Kidney epithelial cell (primary cell): Measurements from ENCODE around the gene MAGI1. TPM values are rescaled to one million over a fixed set of nuclear protein-coding genes. Genes with fewer than 3 reads are reported as not detected.

Experiments
- DNase-seq: peaks from one replicate; pipeline ENCODE4 v3.0.0-alpha.2; 2010; ENCODE audit warnings: low read depth
- H3K27me3 ChIP-seq: 2 replicates; pipeline ENCODE4 v1.6.0; 2011; ENCODE audit warnings: low read length; ENCODE audit not compliant: control insufficient read depth, insufficient read depth
- H3K36me3 ChIP-seq: 2 replicates; pipeline ENCODE4 v1.5.1; 2011; ENCODE audit warnings: low read length; ENCODE audit not compliant: control insufficient read depth, insufficient read depth
- H3K4me3 ChIP-seq: 2 replicates; pipeline ENCODE4 v1.5.1; 2011; ENCODE audit warnings: low read depth, mild to moderate bottlenecking, control low read depth, low read length
- CTCF ChIP-seq: IDR thresholded peaks from 2 replicates; pipeline ENCODE4 v1.5.1; 2011; ENCODE audit warnings: mild to moderate bottlenecking, moderate library complexity, low read length, control low read depth, inconsistent platforms; ENCODE audit not compliant: insufficient read depth, poor library complexity, severe bottlenecking
- total RNA-seq: library from RNA; depleted of rRNA; stranded (reverse); fragments of >200 nt; gene quantifications from 2 replicates; pipeline ENCODE4 v1.2.3, GENCODE V29; 2015

Gene MAGI1
- total RNA-seq, 1 donor from 2014 or later = 15.8 TPM

- no peak overlapping the region for H3K4me3 ChIP-seq
- TF ChIP-seq CTCF = no peak
- no peaks in the 10 kb centered on the region for H3K27me3 ChIP-seq
- H3K36me3 ChIP-seq = no peaks in the 10 kb centered on the region
- DNase-seq = no peak
These were observed 477.8 kb downstream of the MAGI1 start for GRCh38 chr3:65560901-65561300.

- DNase-seq = no peak
- no peaks in the 10 kb centered on the region for H3K36me3 ChIP-seq
- H3K27me3 ChIP-seq = no peaks in the 10 kb centered on the region
- no peak for TF ChIP-seq CTCF
- H3K4me3 ChIP-seq = no peak overlapping the region
These were observed 478.6 kb downstream of the MAGI1 start for GRCh38 chr3:65560133-65560532.

- Histone ChIP-seq H3K36me3 (no peaks in the 10 kb centered on the region), H3K4me3 (no peak overlapping the region), H3K27me3 (no peaks in the 10 kb centered on the region)
- DNase-seq = no peak
- TF ChIP-seq CTCF = no peak
These were observed 479.1 kb downstream of the MAGI1 start for GRCh38 chr3:65559643-65560042.

- no peak for DNase-seq
- no peak overlapping the region for H3K4me3 ChIP-seq
- no peaks in the 10 kb centered on the region for H3K36me3 ChIP-seq
- no peaks in the 10 kb centered on the region for H3K27me3 ChIP-seq
- TF ChIP-seq CTCF = no peak
These were observed 479.9 kb downstream of the MAGI1 start for GRCh38 chr3:65558826-65559225.

GRCh38 chr3:65557899-65558564 lies 480.7 kb downstream of the MAGI1 start:
- DNase-seq = no peak
- Histone ChIP-seq H3K36me3 (no peaks in the 10 kb centered on the region), H3K4me3 (no peak overlapping the region), H3K27me3 (no peaks in the 10 kb centered on the region)
- no peak for TF ChIP-seq CTCF
